DLD1 (cell line): ENCODE data around the gene ZNF124.
"Not testable (repeated sequence)": the region's sequence is repeated elsewhere in the genome, so short reads cannot be mapped to it uniquely, and the experiment has no call there.

Experiments
- in situ Hi-C: cut with HindIII; loops from 2 replicates; pipeline ENCODE4 v1.10.0; 2017; ENCODE audit warnings: low sequenced_read_pairs

Gene ZNF124

DNA sequence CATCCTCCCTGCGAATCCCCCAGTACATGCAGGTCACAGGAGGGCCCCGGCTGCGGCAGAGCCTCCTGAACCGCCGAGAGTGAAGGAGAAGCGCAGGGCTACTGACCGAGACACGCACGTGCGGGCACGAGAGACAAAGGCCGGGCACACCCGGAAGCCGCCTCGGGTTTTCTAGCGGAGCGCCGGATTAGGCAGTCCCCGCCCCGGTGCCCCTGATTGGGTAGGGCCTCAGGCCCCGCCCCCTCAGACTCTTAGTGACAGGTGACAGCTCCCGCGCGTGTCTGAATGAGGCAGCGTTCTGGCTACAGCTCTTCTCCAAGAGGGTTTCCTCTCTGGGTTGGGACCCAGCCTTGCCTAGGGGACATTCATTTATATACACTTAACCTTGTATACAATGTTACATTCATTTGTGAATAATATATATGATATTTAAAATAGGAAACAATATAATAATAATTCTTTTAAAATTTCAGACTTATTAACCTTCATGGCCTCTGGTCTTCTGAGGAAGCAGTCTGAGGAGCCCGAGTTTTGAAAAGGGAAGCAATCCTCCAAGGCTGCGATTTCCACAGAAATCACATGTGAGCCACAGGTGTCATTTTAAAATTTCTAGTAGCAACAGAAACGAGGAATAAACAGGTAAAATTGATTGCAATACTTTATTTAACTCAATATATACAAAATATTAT lies at the start of gene ZNF124:
TSS of gene ZNF124 (minus strand) at position 146 of the 689 bp plus-strand sequence. CDS start at position 3, 143 bp downstream.
- in situ Hi-C loops = not testable (repeated sequence)

DNA sequence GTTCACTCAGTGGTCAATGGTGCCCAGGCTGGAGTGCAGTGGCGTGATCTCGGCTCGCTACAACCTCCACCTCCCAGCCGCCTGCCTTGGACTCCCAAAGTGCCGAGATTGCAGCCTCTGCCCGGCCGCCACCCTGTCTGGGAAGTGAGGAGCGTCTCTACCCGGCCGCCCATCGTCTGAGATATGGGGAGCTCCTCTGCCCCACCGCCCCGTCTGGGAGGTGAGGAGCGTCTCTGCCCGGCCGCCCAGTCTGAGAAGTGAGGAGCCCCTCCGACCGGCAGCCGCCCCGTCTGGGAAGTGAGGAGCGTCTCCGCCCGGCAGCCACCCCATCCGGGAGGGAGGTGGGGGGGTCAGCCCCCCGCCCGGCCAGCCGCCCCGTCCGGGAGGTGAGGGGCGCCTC lies 48.5 kb upstream of the ZNF124 start:
- in situ Hi-C loops = not testable (repeated sequence)

DNA sequence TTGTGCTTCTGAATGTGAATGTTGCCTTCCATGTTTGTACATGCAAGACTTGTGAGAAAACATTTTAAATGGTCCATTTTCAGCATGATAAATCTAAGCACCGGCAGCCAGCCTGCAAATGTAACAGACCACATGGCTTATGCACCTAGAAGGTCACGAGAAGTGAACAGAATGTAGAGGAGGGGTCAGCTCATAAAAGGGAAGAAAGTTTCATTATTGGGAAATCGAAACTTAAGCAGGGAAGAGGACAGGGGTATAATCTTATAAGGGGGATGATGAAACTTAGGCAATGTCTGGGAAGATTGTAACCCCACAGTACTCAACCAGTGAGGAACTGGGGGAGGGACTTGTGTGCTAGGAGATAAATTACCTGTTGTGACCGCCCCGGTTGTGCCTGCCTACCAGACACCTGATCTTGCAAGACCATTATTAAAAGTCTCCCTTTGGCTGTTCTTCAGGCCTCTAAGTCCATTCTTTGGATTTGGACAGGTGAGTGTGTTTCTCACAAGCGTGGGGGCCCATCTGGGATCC lies 46.4 kb upstream of the ZNF124 start:
- in situ Hi-C loops = no loop called here

DNA sequence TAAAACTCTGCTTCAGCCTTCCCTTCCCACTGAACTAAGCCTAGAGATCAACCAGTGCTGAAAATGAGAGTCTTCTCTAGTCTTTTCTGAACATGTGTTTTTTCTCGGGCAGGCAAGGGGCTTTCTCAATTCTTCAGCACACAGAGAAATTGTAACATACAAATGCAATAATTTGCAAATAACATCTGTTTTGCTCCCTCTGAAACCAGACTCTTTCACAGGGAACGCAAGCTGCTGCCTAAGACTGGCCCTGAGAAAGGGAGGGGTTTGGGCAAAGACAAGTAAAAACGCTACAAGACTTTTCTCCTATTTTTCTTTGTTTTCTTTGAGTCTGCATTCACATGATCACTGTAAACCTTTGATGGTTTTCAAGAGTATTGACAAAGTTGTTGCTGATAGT lies 44.4 kb upstream of the ZNF124 start:
- in situ Hi-C loops = no loop called here

DNA sequence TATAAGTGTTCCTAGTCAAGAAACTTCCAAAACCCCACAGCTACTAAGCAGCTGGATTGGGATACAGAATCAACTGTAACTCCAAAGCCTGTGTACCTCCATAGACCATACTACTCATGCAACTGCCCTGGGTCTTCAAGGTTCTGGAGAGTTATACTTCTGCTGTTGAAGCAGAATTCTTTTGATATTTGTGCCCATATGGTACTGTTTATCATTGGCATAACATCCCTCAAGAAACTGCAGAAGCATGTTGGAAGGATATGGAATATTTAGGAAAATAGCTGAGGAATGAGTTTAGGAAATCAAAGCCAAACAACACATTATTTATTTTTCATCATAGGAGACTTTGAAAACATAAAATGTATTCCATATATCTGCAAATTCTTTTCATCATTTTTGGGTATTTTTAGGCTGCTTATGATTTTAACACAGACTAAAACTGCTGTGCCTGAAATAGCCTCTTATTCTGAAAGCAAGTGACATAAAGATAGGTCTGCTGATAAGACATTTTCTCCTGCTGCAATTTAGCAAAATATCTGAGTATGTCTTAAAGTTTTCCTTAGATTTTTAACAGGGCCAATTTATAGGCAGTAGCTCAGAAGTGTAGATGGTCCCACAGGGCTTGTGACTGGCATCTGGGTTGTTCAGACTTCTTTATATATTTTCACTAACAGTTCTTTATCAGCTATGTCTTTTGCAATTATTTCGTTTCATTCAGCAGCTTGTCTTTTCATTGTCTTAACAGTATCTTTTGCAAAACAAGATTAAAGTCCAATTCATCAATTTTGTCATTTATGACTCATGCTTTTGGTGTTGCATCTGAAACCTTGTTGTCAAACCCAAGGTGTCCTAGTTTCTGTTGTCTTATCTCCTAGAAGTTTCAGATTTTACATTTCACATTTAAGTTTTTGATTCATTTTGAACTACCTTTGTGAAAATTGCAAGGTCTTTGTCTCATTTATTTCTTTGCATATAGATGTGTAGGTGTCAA lies 41.1 kb upstream of the ZNF124 start:
- in situ Hi-C loops = no loop called here

DNA sequence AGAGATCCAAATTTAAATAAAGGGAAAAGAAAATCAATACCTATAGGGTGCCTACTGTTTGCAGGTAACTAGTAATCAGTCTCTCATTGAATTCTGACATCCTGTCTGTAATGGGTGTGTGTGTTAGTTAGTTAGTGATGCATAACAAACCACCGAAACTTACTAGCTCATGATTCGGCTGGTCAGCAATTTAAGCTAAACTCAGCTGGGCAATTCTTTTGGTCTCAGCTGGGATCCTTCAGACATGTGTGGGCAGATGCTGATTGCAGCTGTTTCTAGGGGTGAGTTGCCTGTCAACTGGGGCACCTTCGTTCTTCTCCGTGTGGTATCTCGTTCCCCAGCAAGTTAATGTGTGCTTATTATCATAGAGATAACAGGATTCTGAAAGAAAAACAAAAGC lies 40.2 kb upstream of the ZNF124 start:
- in situ Hi-C loops = no loop called here

DNA sequence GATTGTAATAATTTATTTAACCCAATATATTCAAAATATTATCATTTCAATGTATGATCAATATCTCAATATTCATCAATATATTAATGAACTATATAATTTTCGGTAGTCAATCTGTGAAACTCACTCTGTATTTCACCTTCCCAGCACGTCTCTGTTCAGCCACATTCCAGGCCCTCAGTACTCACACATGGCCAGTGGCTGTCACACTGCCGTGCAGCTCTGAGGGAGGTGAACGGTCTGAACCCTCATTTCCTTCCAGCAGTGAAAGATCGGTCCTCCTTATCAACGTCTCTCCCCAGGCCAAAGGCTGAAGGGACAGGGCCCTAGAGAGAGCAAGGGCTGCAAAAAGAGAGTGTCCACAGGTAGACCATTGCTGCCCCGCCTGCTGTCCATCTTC lies 39.5 kb upstream of the ZNF124 start:
- in situ Hi-C loops = no loop called here

DNA sequence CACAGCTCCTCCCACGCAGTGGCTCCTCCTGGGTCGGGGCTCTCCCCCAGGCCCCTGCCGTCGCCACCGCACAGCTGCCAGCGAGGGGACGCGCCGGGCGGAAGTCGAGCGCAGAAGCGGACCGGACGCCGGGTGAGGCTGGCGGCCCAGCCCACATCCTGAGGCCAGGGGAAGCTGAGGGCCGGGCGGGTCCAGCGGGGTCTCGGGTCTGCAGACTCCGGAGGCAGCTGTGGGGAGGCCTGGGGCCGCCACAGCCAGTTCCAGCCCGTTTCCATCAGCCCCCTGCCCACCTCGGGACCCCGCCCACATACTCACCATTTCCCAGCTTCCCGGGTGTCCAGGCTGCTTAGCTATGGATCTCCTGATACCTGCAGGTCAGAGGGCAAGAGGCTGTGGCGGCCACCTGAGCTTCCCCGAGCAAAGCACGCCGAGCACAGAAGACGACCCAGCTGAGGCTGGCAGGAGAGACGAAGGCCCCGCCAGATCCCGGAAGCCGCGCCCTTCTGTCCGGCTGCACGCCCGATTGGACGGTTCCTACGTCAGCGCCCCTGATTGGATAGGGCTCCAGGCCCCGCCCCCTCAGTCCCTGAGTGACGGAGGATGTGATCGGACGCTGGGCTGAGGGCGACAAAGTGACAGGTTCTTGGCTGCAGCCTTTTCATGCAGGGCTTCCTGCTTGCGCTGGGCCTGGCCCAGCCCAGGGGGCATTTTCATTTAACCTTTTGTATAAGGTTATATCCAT lies 38.7 kb upstream of the ZNF124 start:
- in situ Hi-C loops = no loop called here

DNA sequence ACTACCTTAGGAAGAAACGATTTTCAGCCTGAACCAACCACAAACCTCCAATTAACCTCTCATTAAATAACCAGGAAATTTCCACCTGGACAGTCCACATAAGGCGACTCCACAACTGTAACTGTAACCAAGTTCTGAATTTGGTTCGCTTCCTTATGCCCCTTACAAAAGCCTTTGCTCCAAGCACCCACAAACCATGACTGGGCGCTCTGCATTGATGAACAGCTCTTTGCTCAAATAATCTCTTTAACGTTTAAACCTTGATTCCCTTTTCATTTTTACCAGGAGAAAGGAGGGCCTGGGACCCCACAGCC lies 38.2 kb upstream of the ZNF124 start:
- in situ Hi-C loops = no loop called here

DNA sequence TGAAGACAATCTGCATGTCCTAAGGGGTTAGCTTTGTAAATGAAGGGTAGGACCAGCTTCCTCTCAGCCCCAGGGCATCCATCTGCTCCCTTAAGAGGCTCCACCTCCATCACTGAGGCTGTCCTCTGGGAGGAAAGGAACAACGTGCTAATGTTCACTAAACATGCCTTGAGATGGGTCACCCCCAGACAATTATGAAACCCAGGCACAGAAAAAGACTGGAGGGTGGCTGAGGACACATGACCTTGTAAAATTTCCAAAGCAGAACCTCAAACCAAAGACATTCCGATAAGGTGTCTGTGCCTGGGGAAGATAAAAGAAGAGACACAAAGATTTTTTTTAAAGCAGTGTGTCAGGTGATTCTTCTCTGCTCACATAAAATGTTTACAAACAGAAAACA lies 37.6 kb upstream of the ZNF124 start:
- in situ Hi-C loops = no loop called here

DNA sequence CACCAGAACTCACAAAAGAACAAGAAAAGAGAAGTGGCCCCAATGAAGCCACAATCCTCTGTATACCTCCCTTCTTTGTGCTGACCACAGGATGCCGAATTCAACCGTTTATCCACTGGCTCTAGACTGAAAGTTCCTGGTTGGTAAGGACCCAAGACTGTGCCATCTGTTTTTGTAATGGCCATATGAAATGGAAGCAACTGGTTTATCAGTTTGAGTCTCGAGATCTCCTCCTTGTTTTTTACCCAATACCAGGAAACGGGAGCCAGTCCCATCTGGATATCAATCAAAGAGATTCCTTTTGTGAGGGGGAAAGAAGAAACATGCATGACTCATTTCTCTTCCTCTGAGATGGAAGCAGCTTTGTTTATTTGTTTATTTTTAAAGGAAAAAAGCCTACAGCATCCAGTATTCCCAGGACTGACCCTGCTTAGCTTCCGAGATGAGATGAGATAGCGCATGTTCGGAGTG lies 32.4 kb upstream of the ZNF124 start:
- in situ Hi-C loops = no loop called here

DNA sequence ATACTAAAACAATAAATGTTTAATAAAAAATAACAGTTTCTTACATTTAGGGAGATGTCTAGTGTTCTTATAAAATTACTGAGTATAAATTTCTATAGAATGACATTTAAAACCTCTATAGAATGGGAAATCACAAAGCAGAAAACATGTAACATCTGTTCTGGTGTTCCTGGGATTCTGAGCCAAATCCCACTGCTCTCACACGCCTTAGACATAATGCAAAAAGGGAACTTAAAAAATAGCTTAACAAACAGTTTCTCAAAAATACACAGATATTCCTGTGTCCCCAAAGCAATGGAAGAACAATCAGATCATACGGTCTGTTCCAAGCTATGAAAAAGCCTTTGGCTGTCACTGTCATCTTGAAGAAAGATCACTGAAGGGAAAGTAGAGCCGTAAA lies 27.0 kb upstream of the ZNF124 start:
- in situ Hi-C loops = no loop called here

DNA sequence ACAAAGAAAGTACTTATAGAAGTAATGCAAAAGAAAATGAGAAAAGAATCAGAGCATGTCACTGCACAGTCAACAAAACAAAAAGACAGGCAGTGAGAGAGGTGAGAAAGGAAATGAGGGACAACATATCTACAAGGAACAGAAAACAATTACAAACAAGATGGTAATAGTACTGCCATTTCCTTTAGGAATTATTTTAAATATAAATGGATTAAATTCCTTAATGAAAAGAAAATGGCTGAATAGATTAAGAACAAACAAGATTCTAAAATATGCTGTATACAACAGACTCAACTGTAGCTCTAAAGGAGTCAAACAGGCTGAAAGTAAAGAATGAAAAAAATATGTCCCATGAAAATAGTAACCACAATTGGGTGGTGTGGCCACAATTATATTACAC lies 22.1 kb upstream of the ZNF124 start:
- in situ Hi-C loops = no loop called here

DNA sequence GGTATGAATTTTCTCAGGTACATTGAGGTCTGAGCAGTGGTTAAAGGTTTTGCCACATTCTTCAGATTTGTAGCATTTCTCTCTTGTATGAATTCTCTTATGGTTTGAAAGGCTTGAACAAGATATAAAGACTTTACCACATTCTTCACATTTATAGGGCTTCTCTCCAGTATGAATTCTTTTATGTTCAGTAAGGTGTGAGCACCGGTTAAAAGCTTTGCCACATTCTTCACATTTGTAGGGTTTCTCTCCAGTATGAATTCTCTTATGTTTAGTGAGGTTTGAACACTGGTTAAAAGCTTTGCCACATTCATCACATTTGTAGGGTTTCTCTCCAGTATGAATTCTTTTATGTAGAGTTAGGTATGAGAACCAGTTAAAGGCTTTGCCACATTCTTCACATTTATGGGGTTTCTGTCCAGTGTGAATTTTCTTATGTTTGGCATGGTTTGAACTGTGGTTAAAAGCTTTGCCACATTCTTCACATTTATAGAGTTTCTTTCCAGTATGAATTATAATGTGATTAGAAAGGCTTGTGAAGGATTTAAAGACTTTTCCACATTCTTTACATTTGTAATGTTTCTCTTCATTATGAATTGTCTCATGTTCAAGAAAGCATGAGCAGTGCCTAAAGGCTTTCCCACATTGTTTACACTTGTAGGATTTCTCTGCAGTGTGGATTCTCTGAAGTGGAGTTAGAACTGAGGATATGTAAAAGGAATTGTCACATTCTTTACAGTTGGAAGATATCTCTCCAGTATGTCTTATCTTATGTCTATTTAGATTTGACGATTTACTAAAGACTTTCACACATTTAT lies 18.4 kb upstream of the ZNF124 start:
- in situ Hi-C loops = no loop called here

DNA sequence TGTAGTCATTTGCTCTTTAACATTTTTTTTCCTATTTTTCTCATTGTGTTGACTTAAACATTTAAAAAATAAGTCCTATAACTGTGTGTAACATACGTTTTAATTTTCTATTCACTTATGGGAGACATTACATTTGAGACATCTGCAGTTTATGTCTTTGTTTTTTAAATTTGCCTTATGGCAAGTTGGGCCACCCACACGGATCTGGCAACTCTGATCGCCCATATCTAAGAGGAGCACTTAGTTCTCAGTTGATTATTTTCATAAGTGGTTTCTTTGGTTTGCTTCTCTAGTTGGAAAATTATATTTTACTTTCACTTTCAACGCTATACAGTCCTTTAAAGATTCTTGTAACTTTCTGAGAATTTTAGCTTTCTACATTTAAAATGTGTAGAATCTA lies 13.8 kb upstream of the ZNF124 start:
- in situ Hi-C loops = no loop called here

DNA sequence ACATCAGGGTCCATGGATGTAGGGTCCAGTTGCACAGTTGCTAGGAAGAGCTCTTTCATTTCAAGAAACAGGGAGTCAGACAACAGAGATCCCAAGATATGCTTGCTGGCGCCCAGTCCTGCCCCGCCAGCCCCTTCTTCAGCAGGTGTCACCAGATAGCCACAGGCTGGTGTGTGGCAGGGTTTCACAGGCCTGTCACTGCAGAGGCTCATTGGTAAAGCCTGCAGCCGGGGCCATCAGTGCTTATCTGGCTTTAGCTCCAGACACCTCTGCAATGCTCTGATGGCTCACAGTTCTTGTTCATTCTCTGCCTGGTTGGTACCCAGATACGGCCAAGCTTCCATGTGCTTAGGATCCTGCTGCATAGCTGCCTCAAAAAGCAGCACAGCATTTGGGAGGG lies 12.4 kb upstream of the ZNF124 start:
- in situ Hi-C loops = no loop called here

DNA sequence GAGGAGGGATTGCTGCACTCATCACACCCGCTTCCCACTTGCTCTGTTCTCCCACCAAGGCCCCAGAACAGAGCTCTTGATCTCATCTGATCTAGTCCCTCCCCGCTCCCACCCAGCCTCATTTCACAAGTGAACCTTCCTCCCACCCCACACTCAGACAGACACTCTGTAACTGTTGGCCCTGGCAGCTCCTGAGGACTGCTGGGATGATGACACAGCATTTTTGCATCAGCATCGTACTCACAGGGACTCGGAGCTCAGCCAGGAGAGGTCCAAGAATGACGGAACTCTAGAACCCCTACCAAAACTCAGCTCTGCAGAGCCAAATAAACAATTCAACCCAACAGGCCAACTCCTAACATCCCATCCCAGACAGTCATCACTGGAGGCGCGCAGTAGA lies 11.2 kb upstream of the ZNF124 start:
- in situ Hi-C loops = no loop called here

DNA sequence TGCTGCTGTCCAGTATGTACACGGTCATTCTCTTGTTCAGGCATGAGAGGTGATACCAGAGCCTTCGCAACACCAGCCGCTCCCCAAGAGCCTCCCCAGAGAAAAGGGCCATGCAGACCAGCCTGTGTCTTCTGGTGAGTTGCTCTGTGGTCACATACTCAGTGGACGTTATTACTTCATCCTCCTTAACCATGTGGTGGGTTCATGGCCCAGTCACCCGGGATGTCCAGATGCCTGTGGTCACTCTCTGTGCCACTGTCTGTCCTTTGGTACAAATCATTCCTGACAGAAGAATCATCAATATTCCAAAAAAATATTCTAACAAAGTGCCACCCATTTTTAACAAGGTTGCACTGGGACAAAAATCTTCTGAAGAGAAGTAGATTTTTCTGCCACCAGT lies 8.8 kb upstream of the ZNF124 start:
- in situ Hi-C loops = no loop called here

DNA sequence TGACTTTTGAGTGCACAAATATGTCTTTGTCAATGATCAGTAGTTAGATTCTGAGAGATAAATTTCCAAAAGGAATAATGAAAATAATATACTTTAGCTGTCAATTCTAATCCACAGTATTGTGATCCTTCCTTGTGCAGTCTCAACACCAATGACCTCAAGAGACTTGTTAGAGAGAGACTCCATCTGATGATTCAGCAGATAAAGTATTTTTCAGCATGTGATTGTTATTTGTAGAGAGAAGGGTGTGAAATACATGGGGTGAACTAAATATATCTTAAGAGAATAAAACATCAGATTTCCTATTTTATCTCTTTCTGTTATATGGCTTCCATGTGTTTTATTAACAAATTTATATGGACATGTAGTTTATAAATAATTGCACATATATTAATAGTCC lies 5.9 kb upstream of the ZNF124 start:
- in situ Hi-C loops = no loop called here

DNA sequence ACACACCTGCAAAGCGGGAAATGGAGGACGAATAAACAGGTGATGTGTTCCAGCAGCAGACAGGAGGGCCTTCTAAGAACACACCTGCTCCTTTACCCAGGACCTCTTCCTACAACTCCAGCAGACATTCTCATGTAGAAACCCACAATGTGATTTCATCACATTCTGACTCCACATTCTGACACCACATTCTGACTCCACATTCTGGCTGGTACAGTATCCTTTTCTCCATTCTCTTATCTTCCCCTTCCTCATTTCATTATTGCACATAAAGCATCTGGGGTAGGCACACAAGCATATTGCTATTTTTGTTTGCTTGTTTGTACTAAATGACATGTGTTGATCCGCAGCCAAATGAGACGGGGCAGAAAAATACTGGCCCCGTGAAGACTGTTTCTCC lies 3.6 kb upstream of the ZNF124 start:
- in situ Hi-C loops = no loop called here
